Astrocyte of the cerebellum (primary cell): ENCODE data around the gene HBB.

ENCODE experiments used
- DNase-seq: peaks from one replicate; pipeline ENCODE4 v3.0.0-alpha.2; 2011; ENCODE audit warnings: low read depth
- H3K4me3 ChIP-seq: 2 replicates; pipeline ENCODE4 v1.5.1; 2011; ENCODE audit warnings: mild to moderate bottlenecking, low read depth, low read length, moderate library complexity
- in situ Hi-C: cut with HindIII; loops from 2 replicates; pipeline ENCODE4 v1.10.0; 2017; ENCODE audit warnings: low sequenced_read_pairs
- TF ChIP-seq, protein P1 (sequence below): IDR thresholded peaks from 2 replicates; pipeline ENCODE4 v1.5.1; 2012; ENCODE audit warnings: low read length, low read depth, moderate library complexity, mild to moderate bottlenecking; ENCODE audit errors: missing control alignments

Gene HBB

GRCh38 chr11:5245155-5245554, 18.3 kb upstream of the HBB start:
- TF ChIP-seq, protein P1, sequence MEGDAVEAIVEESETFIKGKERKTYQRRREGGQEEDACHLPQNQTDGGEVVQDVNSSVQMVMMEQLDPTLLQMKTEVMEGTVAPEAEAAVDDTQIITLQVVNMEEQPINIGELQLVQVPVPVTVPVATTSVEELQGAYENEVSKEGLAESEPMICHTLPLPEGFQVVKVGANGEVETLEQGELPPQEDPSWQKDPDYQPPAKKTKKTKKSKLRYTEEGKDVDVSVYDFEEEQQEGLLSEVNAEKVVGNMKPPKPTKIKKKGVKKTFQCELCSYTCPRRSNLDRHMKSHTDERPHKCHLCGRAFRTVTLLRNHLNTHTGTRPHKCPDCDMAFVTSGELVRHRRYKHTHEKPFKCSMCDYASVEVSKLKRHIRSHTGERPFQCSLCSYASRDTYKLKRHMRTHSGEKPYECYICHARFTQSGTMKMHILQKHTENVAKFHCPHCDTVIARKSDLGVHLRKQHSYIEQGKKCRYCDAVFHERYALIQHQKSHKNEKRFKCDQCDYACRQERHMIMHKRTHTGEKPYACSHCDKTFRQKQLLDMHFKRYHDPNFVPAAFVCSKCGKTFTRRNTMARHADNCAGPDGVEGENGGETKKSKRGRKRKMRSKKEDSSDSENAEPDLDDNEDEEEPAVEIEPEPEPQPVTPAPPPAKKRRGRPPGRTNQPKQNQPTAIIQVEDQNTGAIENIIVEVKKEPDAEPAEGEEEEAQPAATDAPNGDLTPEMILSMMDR = no peak
- H3K4me3 ChIP-seq = no peak overlapping the region
- no peak for DNase-seq
- in situ Hi-C loops = no loop called here

- DNase-seq = no peak
- no peak overlapping the region for H3K4me3 ChIP-seq
- TF ChIP-seq, protein P1 = no peak
- in situ Hi-C loops = no loop called here
Measured at GRCh38 chr11:5243816-5244180, 16.9 kb upstream of the HBB start.

DNA sequence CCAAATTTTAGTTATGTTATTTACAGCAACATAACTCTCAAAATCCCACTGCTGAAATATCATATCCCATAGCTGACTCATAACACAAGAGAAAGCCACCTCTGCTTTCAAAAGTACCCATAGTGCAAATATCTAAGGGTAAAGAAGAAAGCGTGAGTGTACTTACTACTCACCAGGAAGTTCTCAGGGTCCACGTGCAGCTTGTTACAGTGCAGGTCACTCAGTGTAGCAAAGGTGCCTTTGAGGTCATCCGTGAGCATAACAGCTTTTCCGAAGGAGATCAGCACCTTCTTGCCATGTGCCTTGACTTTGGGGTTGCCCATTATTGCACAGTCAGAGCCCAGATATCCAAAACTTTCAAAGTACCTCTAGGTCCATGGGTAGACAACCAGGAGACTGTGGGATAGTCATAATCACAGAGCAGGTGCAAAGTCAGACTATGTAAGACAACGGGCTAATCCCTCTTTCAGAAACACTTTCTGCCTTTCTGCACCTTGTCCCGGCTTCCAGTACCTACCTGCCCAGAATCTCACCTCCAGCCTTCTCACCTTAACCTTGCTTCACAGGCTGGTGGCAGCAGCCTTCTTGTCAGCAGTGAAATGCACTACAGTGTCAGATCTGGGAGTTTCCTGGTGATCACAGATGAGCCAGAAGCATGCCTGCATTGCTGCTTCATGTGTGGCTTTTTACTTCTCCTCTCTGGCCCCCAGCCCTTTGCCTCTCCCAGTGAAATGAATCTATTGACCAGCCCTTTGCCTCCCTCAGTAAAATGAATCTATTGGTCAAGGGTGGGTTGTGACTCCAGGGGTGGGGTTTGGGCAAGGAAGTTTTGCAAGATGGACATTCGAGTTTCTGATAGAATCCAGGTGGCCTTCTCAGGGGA, 16.3 kb upstream of the HBB start:
- in situ Hi-C loops = no loop called here
- no peak overlapping the region for H3K4me3 ChIP-seq
- TF ChIP-seq, protein P1 = no peak
- no peak for DNase-seq

- no peak for DNase-seq
- in situ Hi-C loops = no loop called here
- H3K4me3 ChIP-seq = no peak overlapping the region
- TF ChIP-seq, protein P1 = no peak
Measured at GRCh38 chr11:5242208-5242607, 15.3 kb upstream of the HBB start.

DNA sequence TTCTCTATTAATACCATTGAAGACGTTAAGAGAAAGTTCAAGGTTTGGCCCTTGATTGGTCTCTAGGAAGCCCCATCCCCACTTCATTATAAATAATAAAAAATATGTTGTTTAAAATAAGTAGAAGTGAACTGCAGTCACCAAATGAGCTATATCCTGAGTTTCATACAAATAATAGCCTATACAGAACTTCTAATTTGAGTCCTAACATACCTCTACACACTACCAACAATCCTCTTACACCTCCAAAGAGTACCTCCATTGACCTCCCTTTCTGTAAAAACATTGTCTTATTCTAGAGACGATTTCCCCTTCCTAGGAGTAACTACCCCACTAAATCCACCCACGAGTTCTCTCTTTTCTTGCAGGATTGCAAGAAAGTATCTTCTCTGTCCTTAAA, 14.6 kb upstream of the HBB start:
- in situ Hi-C loops = no loop called here
- TF ChIP-seq, protein P1 = no peak
- no peak overlapping the region for H3K4me3 ChIP-seq
- DNase-seq = no peak

- H3K4me3 ChIP-seq = no peak overlapping the region
- TF ChIP-seq, protein P1 = no peak
- in situ Hi-C loops = no loop called here
- DNase-seq = no peak
Measured at GRCh38 chr11:5240458-5240857, 13.6 kb upstream of the HBB start.
